GM19238 (cell line): ENCODE results near the gene NOTCH3.

ENCODE experiments used
- DNase-seq: peaks from one replicate; pipeline ENCODE4 v3.0.0; 2011; ENCODE audit warnings: low spot score; ENCODE audit not compliant: insufficient read length

Gene NOTCH3

DNA sequence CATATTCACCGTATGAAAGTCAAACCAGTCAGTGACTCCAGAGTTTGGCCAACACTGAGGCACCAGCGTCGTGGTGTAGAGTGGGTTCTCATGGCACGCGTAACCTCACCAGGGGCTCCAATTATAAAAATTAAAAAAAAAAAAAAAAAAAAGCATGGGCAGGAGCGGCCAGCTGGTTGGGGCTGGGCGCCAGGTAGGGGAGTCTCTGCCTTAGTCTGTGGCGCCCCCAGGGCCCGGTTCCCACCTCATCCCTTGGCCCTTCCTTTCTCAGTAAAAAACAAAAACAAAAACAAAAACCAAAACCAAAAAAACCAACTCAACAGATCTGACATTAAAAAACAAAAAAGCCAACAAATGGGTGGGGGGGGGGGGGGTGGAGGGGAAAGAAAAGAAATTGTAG is 36.1 kb upstream of the NOTCH3 start:
- no peak for DNase-seq

DNA sequence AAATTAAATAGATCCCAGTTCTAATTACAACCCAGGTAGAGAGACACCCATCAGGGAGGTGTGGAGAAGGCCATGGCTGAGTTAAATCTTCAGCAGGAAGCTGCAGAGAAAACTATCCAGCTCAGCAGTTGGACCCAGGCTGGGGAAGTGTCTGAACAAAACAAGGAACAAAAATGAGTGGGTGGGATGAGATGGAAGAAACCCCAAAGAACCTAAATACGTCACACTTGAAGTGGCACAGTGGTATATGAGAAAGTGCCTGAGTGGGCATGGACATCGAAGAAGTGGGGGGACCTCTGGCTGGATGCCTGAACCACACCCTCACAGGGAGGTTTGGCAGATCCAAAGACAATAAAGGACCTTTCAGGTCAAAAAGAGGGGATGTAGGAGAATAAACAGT is 35.0 kb upstream of the NOTCH3 start:
- no peak for DNase-seq

DNA sequence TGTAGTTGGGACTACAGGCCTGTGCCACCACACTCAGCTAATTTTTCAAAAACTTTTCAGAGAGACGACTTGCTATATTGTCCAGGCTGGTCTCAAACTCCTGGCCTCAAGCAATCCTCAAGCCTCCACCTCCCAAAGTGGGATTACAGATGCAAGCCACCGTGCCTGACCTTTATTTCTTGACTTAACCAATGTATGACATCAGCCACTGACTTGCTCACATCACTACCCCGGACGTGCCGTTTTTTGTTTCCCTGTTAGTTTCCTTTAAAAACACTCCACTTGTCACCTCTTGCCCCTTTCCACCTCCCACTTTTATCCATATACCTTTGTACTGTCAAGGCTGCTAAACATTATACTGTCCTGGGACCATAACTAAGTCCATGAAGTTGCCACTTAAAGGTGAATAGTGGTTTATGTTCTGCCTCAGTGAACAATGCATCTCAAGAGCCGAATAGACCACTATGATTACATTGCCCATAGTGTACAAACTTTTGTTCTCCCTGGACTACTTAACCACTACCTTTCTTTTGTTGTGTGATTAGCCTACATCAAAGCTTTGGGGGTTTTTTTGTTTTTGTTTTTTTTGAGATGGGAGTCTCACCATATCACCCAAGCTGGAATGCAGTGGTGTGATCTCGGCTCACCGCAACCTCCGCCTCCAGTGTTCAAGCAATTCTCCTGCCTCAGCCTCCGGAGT is 33.8 kb upstream of the NOTCH3 start:
- DNase-seq, result no peak

DNA sequence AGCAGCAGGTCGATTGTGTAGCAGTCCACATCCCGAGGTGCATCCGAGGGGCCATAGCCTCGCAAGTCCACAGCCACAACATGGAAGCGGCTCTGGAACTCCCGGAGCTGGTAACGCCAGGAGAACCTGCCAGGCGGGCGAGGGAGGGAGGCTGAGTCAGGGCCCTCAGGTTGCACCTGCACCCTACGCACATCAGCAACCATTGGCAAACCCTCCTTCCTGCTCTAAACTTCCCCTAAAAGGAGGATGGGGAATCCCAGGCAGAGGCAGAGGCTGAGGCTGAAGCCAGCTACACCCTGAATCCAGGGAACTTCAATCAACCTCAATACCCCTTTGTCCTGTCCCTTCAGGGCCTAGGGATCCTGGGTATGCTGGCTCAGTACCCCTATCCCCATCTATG is 30.5 kb upstream of the NOTCH3 start:
- DNase-seq, result no peak

DNA sequence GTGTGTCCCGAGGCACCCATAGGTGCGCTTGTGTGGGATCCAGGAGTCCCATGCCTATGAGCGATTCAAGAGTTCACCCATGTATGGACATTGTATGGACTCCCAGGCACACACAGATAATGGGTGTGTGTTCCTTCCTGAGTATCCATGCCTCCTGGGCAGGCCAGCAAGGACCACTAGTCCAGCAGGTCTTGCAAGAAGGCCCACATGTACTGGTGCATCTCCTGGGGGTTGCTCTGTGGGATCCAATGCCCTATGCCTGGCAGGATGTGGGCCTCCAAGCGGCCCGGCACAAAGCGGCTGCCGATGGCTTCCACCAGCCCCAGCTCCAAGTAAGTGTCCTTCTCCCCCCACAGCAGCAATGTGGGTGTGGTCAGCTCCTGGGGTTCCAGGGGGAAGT is 26.5 kb upstream of the NOTCH3 start:
- no peak for DNase-seq

DNA sequence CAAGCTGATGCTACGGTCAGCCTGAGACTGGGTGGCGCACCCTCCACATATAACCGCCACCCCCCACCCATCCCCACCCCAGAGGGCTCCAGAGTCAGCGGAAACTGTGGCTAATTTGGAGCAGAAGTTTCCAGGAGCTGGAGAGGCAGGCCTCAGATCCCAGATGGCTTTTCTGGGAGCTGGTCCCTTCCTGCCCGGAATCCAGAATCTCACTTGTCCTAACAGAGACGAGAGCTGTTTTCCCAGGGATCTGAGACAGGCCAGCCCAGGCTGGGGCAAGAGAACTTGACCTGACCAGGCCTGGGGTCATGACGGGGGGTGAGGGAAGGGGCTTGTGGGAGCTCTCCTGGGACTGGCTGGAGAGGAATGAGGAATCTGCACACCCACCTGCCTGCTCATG is 25.0 kb upstream of the NOTCH3 start:
- DNase-seq, result no peak

DNA sequence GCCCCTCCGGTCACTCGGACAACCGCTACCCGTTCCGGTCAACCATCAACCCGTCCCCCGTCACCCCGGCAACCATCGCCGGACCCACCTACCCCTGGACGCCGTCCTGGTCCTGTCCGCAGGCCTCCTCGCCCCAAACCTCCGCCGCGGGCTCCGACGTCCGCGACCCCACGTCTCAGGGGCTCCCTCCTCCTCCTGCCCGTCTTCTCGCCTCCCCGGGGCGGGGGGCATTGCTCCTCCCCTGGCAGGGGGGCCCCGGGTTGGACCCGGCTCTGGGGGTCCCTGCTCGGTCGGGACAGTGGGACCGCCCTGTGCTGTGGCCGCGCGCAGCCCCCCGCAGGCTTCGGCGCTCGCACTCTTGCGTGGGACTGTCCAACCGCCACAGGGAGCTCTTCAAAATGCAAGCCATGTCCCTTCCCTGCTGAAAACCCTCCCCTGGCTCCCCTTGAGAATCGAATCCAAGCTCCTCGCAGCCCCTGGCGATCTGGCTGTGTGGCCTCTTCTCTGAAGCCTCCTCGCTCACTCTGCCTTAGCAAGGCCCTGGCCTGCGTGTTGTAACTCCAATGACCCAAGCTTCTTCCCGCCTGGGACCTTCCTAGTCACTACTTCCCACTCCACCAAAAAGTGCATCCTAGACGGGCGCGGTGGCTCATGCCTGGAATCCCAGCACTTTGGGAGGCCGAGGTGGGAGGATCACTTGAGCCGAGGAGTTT is 23.0 kb upstream of the NOTCH3 start:
- no peak for DNase-seq

DNA sequence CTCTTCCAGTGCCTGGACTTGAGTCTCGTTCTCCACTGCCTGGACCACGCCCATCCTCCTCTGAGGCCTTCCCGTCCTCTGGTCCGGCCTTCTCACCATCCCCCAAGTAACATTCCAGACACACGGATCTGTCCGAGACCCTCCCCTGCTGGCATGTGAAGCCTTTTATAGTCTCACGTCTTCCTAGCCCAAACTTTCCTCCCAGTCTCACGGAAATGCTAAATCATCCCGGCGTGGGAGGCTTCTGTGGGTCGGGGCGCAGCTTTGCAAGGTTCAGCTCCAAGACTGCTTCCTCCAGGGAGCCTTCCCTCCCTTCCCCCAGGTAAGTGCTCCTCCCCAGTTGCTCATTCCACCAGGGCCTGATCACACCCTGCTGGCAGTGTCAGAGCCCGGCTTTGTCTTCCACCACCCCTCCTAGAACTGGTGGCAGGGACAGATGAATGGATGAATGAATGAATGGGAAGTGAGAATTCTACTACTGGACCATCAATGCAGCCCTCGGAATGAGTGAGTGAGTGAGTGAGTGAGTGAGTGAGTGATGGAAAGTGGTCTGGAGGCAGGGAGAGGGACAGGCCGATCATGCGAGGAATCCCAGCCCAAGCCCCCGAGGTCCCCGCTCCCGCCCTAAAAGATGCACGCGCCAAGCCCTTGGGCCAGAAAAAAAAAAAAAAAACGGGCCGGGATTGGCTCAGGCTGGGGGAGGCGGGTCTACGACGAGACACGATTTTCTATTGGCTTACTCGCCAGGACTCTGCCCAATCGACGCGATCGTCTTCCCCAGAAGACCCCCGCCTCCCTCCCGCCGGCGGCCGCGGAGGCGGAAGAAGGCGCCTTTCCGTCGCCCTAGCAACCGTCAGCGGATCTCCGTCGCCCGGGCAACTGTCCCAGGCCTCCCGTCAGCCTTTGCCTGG is 22.2 kb upstream of the NOTCH3 start:
- peak; percentile 98 for DNase-seq

DNA sequence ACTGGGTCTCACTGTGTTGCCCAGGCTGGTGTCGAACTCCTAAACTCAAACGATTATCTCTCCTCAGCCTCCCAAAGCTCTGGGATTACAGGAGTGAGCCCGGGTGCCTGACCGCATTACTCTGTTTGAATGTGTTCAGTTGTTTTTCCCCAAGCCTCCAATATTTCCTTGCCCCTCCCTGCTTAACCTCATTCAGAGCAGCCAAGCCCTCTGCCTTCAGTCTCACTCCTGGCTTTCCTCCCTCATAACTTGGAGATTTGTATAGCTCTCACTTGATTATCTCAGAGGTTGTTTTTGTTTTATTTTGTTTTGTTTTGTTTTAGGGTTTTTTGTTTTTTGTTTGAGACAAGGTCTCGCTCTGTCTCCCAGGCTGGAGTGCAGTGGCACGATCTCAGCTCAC is 20.0 kb upstream of the NOTCH3 start:
- DNase-seq, result no peak

DNA sequence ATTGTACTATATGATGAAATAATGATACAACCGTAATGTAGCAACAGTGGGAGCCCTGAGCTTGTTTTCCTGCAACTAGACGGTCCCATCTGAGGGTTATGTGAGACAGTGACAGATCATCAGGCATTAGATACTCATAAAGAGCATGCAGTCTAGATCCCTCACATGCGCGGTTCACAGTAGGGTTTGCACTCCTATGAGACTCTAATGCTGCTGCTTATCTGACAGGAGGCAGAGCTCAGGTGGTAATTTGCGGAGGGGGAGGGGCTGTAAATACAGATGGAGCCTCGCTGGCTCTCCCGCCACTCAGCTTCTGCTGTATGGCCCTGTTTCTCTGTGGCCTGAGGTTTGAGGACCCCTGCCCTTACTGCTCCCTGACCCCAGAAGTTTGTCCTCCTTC is 17.7 kb upstream of the NOTCH3 start:
- no peak for DNase-seq

DNA sequence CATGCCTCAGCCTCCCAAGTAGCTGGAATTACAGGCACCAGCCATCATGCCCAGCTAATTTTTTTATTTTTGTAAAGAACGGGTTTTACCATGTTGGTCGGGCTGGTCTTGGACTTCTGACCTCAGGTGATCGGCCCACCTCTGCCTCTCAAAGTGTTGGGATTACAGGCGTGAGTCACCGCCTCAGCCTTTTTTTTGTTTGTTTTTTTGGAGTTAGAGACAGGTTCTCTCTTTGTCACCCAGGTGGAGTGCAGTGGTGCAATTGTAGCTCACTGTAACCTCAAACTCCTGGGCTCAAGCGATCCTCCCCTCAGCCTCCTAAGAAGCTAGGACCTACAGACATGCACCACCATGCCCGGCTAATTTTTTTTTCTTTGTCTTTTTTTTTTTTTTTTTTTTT is 15.6 kb upstream of the NOTCH3 start:
- no peak for DNase-seq

DNA sequence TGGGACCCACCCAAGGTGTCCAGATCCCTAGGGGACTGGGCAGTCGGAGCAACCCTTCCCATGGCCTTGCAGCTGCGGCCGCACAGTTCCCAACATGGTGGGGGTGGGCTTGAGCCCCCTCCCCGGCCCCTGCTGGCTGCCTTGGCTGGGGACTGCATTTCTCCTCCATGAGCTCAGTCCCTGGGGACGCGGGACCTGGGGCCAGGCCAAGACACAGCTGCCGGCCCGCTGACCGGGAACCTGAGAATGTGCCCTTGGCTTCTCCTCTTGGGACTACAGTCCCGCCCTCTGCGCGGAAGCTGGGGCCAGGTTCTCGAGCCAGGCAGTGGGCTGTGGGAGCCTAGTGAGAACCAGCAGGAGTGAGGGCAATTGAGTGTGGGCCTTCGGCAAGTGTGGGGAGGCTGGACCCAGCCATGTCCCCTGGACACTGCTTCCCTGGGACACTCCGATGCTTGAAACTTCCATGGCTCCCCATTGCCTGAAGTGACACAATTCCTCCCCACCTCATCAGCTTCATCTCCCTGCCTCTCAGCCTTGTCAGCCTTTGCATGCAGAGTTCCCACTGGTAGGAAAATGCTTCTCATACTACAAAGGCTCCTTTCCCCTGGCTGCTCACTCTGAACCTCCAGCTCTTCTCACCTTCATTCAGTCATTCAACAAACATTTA is 13.1 kb upstream of the NOTCH3 start:
- no peak for DNase-seq

DNA sequence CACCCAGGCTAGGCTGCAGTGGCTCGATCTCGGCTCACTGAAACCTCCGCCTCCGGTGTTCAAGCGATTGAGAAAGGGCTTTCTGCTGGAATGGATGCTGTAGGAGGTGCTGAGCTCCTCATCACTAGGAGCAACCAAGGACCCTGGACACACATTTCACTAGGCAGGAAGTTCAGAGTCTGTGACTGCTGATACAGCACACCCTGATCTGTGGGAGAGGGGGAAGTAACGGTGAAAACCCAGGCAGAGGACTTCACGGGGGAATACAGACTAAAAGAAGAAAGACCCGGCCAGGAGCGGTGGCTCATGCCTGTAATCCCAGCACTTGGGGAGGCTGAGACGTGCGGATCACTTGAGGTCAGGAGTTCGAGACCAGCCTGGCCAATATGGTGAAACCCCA is 11.9 kb upstream of the NOTCH3 start:
- no peak for DNase-seq

DNA sequence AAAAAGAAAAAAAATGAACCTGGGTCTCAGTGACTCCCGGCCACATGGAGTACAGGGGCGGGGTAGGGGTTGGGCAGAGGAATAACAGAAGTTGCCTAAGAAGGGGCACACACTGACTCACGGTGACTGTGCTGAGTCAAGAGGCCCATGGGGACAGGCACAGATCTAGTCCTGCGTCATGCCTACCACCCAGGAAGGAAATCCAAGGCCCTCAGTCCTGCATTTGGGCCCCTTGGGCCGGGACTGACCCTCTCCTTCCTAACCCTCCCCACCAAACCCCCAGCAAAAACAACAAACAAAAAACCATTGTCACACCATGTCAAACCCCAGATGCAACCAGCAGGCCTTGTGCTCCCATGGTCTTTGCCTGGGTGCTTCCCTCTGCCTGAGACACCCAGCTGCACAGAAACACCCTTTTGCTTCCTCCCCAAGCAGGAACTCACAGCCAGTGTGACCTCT is 9.6 kb upstream of the NOTCH3 start:
- DNase-seq, result no peak

DNA sequence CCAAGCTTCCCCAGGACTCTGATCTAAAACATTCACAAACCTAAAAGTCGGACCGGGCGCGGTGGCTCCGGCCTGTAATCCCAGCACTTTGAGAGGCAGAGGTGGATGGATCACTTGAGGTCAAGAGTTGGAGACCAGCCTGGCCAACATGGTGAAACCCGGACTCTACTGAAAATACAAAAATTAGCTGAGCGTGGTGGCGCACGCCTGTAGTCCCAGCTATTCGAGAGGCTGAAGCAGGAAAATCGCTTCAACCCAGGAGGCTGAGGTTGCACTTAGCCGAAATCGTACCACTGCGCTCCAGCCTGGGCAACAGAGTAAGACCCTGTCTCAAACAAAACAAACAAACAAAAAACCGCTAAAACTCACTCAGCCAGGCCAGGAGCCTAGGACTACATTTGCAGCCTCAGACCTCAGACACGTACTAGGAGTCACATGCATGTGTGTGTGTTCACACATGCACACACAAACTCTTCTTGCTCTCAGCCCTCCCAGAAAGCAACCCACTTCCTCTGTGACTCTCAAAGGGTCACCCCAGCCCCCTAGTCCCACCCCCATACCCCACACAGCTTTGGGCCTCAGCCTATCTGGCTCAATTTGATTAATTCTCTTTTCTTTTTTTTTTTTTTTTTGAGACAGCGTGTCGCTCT is 704 bp upstream of the NOTCH3 start:
- no peak for DNase-seq

DNA sequence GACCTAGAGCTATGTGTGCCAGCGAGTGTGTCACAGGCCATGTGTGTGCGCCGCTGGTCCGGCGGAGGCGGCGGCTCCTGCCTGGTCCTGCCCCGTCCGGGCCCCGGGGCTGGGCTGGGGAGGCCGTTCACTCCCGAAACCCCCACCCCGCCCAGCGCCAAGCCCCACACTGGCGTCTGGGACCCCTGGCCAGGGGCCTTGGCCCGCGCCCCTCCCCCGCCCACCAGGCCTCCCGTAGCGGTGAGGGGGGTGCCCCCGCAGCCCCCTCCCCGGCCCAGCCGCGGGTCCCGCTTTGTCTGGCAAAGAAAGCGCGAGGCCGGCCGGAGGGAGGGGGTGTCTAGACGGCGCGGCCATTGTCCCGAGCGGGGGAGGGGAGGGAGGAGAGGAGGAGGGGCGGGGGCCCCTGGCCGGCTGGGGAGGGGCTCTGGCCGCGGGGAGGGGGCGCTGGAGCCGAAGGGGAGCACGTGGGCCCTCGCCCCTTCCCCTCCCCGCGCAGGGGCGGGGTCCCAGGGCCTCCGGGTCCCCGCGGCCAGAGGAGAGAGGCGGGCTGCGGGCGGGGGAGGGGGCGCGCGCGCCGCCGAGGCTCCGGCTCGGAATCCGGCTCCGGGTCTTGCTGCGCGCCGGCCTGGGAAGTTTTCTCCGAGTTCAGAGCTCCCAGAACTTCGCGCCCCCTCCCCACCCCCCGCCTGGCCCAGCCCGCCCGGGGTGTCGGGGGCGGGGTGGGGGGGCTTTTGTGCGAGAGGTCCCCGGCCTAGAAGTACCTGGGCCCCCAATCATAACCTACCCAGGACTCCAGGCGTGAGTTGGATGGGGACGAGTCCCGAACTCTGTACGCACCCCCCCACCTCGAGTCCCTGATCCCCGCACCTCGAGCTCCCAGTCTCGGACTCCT is 888 bp downstream of the NOTCH3 start:
- DNase-seq, result no peak

DNA sequence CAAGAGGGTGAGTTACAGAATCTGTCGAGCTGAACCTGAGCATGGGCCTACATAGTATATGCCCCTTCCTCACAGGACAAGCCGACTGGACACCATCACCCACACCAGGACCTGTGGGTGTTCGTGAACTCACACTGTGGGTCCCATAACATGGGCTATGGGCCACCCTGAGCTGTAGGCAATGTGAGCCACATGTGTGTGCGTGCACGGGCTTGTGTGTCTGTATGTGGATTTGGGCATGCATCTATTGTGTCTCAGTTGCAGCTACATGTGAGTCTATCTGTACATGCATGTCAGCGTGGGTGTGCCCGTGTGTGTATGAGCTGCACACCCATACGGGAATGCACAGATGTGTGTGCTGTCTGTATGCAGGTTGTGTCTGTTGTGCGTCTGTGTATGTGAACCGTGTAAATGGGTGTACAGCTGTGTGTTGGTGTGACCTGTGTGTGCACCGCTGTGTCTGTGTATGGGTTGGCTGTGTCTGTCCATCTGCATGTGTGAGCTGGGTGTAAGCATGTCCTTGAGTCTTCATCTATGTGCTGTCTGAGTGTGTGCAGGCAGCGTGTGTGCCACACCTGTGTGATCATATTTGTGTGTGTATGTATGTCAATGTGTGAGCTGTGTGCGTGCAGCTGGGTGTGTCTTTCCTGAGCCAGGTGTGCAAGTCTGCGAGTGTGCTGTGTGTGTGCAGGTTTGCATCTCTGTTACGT is 1.7 kb downstream of the NOTCH3 start:
- DNase-seq, result no peak

DNA sequence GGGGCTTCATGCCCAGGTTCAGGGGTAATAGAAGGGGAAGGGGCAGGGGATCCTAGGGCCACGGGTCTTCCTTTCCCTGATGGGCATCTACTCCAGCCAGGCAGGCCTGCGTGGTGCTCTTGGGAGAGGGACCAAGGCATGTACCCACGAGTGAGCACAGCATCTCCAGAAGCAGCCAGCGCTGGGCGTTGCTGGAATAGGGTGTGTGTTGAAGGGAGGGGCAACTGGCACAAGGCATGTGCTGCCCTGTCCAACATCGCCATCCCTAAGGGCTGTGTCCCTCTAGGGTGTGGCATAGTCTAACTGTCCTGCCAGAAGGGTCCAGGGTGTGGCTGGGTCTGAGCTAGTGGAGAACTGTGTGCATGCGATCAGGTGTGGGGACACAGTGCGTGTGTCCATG is 2.9 kb downstream of the NOTCH3 start:
- no peak for DNase-seq

DNA sequence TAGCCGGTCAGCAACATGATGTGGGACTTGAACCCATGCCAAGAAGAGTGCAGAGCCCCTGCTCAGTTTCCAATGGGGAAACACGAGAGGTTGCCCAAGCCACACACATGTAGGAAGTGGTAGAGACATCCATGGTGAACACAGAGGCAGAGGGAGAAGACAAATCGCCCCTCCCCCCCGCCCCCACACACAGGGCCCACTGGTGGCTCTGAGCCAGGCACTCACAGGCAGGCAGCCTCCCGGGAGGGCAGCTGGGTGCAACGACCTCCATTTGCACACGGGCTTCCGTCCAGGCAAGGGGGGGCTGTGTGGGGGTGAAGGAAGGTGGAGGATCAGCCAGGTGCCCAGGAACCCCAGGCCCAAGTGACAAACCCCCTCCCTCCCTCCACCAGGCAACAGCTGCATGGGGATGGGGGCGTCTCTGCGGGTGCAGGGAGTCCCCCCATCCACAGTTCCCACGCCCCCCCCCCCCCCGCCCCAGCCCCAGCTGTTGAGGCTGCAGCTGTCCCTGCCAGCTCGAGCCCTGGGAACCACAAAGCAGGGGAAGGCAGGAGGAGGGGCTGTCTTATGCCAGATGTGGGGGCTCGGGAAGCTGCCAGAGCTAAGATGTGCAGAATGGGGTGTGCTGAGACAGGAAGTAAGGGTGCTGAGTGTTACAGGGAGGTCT is 3.4 kb downstream of the NOTCH3 start:
- no peak for DNase-seq
